SJCRH30 (cell line): ENCODE measurements around the gene SNORC. TPM values are rescaled to one million over a fixed set of nuclear protein-coding genes. Genes with fewer than 3 reads are reported as not detected.

Source experiments
- DNase-seq, 2 experiments: peaks; one replicate each; pipeline ENCODE4 v3.0.0-alpha.2; 2015 to 2020
- H3K27ac ChIP-seq: fragments of 250-450 bp; sonication (Bioruptor Pico); 2 replicates; pipeline ENCODE4 v1.5.1; 2020; ENCODE audit warnings: mild to moderate bottlenecking, moderate library complexity
- H3K27me3 ChIP-seq: fragments of 250-450 bp; sonication (Bioruptor Pico); 2 replicates; pipeline ENCODE4 v1.5.1; 2020; ENCODE audit warnings: mild to moderate bottlenecking, moderate library complexity
- H3K36me3 ChIP-seq: fragments of 250-450 bp; sonication (Bioruptor Pico); 2 replicates; pipeline ENCODE4 v1.5.1; 2020; ENCODE audit warnings: mild to moderate bottlenecking, moderate library complexity
- H3K4me1 ChIP-seq: fragments of 250-450 bp; sonication (Bioruptor Pico); 2 replicates; pipeline ENCODE4 v1.5.1; 2020; ENCODE audit warnings: mild to moderate bottlenecking, moderate library complexity
- H3K4me3 ChIP-seq: fragments of 250-450 bp; sonication (Bioruptor Pico); 2 replicates; pipeline ENCODE4 v1.5.1; 2020; ENCODE audit warnings: mild to moderate bottlenecking, moderate library complexity
- H3K9me3 ChIP-seq: fragments of 250-450 bp; sonication (Bioruptor Pico); replicated peaks from 2 replicates; pipeline ENCODE4 v1.5.1; 2020; ENCODE audit warnings: mild to moderate bottlenecking, moderate library complexity
- total RNA-seq: library from RNA; depleted of rRNA; stranded (reverse); fragments of >200 nt; shearing (Covaris generic); gene quantifications from 2 replicates; pipeline ENCODE4 v1.2.3, GENCODE V29; 2014

SNORC gene
- total RNA-seq, 1 experiment from 2014 or later: 0.75 TPM

DNA sequence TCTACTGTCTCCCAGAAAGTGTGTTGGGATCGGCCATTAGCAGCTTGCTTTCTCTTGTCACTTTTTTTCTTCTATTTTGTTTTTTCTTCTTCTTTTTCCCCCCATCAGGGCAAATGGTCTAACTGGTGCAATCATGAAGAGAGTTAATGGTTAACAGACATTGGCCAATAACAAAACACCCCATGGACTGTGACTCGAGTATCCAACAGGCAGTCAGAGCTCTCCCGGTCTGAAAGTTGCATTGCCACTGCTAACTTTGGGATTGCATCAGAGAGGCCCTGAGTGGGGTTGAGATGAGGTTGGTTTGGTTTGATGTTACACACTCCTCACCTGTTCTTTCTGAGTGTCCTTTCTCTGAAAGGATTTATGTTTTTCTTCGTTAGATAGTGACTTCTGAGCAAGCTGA is 12.9 kb upstream of the SNORC start:
- no peaks in the 10 kb centered on the region for H3K27me3 ChIP-seq
- H3K4me3 ChIP-seq: no peak overlapping the region
- no peaks in the 10 kb centered on the region for H3K9me3 ChIP-seq
- H3K36me3 ChIP-seq: peaks cover 49% of the 10 kb centered on the region
- H3K4me1 ChIP-seq: peaks cover 26% of the 10 kb centered on the region
- H3K27ac ChIP-seq: peak overlapping the region; percentile 25; the same call in 1 of the 2 replicates
- no peak for DNase-seq

DNA sequence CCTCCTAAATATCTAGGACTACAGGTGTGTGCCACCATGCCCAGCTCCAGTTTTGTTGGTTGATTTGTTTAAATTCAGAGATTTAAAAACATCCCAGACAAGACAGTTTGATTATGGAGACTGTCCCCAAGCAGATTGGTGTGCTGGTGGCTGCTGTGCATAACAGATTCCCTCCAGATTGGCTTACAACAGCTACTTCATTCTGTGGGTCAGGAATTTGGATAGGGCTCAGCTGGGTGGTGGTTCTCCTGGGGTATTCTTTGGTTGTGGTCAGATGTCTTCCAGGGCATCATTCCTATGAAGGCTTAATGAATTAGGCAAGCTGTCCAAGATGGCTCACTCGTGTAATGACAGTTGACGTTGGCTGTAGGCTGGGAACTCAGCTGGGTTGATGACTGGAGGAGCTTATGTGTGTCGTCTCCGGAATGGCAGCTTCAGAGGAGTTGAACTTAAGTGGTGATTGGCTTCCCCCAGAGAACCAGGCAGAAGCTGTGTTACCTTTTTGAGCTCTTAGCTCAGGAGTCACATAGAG is 10.6 kb upstream of the SNORC start:
- no peak overlapping the region for H3K4me3 ChIP-seq
- H3K9me3 ChIP-seq: no peaks in the 10 kb centered on the region
- no peaks in the 10 kb centered on the region for H3K27me3 ChIP-seq
- peaks cover 14% of the 10 kb centered on the region for H3K4me1 ChIP-seq
- no peak for DNase-seq
- no peak overlapping the region for H3K27ac ChIP-seq
- H3K36me3 ChIP-seq: peaks cover 44% of the 10 kb centered on the region

DNA sequence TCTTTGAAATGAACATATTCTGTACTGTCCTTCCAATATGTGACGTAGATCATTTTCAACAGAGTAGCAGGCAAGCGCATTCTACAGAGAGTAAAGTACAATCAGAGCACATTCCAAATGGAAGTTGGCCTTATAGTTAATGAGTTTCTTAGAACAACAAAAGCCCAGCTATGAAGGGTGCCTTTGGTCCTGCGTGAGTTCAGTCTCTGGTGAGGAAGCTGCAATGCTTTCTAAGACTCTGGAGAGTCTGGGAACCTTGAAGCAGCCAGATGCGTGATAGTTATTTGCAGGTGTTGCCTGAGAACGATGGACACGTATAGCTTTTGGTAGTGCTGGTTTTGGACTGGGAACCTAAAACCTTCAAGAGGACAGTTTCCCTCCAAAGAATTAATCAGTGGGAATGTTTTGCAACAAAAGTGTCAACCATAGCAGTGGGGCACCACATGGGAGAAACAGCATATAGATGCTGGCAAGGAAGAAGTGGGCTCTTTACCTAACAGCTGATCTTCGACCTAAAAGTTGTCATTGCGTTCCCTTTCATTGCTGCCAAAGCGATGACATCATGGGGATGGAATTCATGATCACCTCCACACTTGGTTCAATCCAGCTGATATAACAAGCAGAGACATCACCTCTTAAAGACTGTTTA is 9.3 kb upstream of the SNORC start:
- Histone ChIP-seq H3K27me3 (no peaks in the 10 kb centered on the region), H3K9me3 (no peaks in the 10 kb centered on the region), H3K4me3 (no peak overlapping the region), H3K4me1 (peaks cover 11% of the 10 kb centered on the region), H3K36me3 (peaks cover 37% of the 10 kb centered on the region), H3K27ac (no peak overlapping the region)
- peak in 1 of 2 experiments; percentile 25 for DNase-seq

DNA sequence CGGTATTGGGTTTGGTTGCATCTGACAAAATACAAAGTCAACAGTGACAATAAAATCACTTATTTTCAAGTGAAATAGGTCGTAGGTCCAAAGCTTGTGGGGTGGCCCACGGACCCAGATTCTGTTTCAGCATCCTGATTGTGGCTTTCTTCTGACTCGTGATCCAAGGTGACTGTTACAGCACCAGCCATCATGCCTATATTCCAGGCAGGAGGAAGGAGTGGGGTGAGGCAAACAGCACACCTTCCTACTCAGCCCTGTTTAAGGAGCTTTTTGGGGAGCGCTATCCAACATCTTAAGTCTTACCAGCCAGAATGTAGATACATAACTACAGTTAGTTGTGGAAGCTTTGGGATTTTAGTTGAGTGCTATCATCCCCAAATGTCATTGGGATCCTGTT is 8.7 kb upstream of the SNORC start:
- no peak for DNase-seq
- Histone ChIP-seq H3K4me1 (peaks cover 7% of the 10 kb centered on the region), H3K4me3 (no peak overlapping the region), H3K27me3 (no peaks in the 10 kb centered on the region), H3K9me3 (no peaks in the 10 kb centered on the region), H3K36me3 (peaks cover 31% of the 10 kb centered on the region), H3K27ac (no peak overlapping the region)

DNA sequence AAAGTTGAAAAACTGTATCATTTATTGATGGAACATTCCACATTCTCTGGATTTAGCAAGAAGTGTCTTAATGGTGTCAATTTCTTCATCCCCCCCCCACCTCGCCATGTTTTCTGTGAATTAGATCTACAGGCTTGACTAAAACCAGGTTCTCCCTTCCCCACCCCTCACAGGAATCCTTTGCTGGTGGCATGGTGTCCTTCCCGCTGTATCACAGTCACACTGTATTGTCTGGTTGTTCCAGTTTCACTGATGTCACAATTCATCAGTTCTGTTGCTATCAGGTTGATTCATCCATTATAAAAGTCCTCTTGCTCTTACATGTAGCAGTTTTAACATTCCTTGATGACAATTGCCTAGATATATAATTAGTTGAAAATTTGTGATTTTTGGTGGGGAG is 6.1 kb upstream of the SNORC start:
- Histone ChIP-seq H3K4me1 (no peaks in the 10 kb centered on the region), H3K36me3 (peaks cover 6% of the 10 kb centered on the region; the same call in 1 of the 2 replicates), H3K9me3 (no peaks in the 10 kb centered on the region), H3K4me3 (no peak overlapping the region), H3K27me3 (no peaks in the 10 kb centered on the region), H3K27ac (no peak overlapping the region)
- no peak for DNase-seq

DNA sequence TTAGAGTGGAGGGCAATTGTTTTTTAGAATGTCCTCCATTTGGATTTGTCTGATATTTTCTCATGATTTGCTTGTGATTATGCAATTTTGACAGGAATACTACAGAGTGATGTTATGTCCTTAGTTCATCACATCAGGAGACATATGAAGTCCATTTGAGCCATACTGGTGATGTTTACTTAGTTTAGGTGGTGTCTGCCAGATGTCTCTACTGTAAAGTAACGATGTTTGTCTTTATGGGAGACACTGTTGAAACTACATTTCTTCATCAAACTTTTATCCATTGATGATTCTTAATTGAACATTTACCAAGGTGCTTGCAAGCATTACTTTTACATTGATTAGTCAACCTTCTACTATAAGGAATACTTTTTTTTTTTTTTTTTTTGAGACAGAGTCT is 4.9 kb upstream of the SNORC start:
- Histone ChIP-seq H3K27me3 (no peaks in the 10 kb centered on the region), H3K9me3 (no peaks in the 10 kb centered on the region), H3K36me3 (0 out of 2 replicates have a peak, but pooled peaks cover 2% of the 10 kb centered on the region), H3K4me3 (no peak overlapping the region), H3K4me1 (no peaks in the 10 kb centered on the region), H3K27ac (no peak overlapping the region)
- no peak for DNase-seq

DNA sequence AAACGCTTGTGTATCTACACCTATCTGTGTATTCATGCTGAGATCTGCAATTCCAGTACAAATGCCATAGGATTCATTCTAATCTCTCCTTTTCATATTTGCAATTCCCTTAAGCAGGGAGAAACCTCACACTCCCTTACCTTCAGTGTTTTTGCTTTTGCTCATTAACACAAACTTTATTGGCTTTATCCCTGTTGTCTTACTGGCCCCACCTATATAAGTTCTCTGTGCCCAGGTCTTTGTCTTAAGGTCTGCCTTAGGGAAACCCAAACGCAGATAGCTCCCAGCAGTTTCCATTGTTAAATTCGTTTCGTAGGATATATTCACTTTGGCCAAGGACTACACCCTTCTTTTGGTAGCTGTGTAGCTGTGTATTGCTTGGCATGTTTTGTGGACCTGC is 4.0 kb upstream of the SNORC start:
- DNase-seq: no peak
- no peaks in the 10 kb centered on the region for H3K4me1 ChIP-seq
- no peaks in the 10 kb centered on the region for H3K9me3 ChIP-seq
- no peaks in the 10 kb centered on the region for H3K27me3 ChIP-seq
- H3K4me3 ChIP-seq: no peak overlapping the region
- no peaks in the 10 kb centered on the region for H3K36me3 ChIP-seq
- H3K27ac ChIP-seq: no peak overlapping the region

DNA sequence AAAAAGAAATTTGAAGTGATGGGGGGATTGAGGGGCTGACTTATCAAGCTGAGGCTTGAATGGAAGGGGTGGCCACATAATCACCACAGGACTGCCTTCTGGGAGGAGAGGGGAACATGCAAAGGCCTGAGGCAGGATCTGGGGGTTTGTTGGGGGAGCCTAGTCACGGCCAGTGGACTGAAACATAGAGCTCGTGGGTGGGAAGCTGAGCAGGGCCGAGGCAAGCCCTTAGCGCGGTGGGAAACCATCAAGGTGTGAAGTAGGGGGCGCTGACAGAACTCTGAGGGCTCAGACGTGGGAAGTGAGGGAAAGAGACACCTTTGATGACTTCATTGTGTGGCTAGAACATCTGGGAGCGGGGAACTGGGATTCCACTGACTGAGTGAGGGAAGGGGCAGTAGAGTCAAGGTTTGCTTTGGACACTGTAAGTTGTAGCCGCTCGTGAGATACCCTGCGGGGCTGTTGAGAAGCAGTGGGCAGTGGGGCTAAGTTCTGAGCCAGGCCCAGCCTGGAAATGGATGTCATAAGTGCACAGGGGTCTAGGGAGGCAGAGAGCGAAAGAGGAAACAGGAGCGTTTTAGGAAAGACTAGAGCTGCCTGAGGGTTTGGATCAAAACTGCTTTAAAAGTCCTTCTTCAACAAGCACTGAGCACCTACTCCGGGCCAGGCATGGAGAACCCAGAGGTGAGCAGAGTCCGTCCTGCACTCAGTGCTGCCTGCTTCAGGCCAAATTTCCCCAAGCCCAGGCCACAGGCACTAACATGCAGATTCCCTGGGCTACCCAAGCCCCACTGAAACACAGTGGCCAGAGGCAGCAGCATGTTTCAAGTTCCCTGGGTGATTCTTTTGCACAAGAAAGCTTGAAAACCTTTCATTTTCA is 686 bp upstream of the SNORC start:
- H3K9me3 ChIP-seq: no peaks in the 10 kb centered on the region
- H3K36me3 ChIP-seq: no peaks in the 10 kb centered on the region
- H3K4me1 ChIP-seq: peaks cover 2% of the 10 kb centered on the region; the same call in 1 of the 2 replicates
- H3K4me3 ChIP-seq: no peak overlapping the region
- no peaks in the 10 kb centered on the region for H3K27me3 ChIP-seq
- no peak for DNase-seq
- no peak overlapping the region for H3K27ac ChIP-seq

DNA sequence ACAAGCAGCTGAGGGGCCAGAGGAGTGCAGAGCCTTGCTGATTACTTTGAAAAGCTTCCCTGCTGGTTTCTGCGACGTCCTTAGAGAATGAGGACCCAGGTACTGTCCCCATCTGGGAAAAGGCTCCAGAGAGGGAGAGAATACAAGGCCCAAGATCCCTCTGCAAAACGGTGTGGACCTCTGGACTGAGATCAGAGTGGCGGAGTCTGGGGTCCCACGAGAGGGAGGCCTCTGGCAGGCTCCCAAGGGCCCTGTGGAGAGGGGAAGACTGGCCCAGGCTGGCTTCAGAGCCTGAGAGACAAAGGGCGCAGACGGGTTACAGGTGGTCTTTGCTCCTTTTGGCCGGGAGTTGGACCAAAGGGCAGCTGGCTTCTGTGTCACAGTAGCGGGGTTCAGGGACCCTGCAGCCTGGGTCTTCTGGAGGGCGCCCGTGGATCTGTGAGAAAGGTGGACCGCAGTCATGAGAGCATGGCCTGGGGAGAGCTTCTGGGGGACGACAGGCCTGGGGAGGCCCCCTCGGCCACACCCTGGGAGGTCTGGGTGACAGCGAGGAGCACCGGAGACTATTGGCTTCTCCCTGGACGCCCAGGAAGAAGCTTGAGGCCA is 805 bp downstream of the SNORC start:
- no peak overlapping the region for H3K4me3 ChIP-seq
- DNase-seq: no peak
- H3K27ac ChIP-seq: no peak overlapping the region
- no peaks in the 10 kb centered on the region for H3K27me3 ChIP-seq
- H3K9me3 ChIP-seq: no peaks in the 10 kb centered on the region
- H3K36me3 ChIP-seq: no peaks in the 10 kb centered on the region
- H3K4me1 ChIP-seq: peaks cover 2% of the 10 kb centered on the region; the same call in 1 of the 2 replicates

DNA sequence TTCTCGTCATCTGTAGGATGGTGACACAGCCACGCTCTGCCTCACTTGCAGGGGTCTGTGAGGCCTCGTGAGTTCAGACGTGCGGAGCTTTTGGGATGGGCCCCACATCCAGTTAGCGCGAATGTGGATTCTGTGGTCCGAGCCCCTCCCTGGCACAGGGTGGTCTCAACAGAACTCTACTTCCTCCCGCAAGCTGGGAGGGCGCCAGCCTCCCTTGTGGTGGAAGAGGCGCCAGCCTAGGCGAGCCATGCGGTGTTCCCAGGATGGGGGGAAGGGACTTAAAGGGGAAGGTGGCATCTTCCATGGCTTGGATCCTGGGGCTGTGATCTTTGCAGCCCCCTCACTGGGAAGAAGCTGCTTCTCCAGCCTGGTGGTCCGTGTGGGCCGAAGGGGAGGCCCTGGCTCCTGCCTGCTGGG is 1.4 kb downstream of the SNORC start:
- Histone ChIP-seq H3K4me3 (no peak overlapping the region), H3K36me3 (no peaks in the 10 kb centered on the region), H3K9me3 (no peaks in the 10 kb centered on the region), H3K4me1 (peaks cover 2% of the 10 kb centered on the region; the same call in 1 of the 2 replicates), H3K27ac (0 out of 2 replicates have a peak overlapping the region, but pooled peaks have one; percentile 0), H3K27me3 (no peaks in the 10 kb centered on the region)
- no peak for DNase-seq

DNA sequence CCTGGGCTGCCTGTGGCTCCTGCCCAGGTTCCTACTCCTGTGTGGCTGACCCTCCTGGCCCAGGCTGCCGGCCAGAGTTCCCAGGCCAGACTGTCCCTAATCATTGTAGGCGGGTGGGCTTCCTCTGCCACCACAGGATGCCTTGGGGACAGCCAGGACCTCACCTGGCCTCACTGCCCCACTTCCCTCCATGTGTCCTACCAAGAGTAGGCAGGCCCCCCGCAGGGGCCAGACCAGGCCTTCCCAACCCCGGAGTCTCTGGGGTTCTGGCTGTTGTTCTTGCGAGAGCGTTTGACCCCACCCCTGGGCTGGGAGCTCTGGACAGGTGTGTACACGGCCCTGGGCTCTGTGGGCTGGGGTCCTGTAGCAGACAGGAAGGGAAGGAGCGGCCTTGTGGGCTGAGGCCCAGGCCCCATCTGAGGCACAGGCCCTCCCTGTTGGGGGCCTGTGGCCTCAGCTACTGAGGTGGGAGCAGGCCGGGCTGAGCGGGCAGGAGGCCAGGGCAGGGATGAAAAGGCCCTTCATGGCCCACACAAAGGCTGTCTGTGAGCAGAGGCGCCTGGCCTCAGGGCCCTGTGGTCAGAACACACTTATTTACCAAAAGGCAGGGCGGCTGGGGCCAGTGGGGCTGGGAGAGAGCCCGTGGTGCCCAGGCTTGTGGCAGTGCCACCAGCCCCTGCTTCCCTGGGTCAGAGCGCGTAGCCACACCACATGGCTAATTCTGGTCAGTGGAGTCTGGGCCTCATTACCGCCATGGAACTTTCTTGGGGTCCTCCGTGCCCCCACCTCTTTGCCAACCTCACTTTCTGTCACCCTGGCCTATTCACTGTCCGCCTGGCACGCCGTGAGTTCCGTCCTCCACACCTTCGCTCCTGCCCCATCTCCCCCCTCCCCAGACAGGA is 2.0 kb downstream of the SNORC start:
- H3K36me3 ChIP-seq: no peaks in the 10 kb centered on the region
- no peaks in the 10 kb centered on the region for H3K27me3 ChIP-seq
- no peak overlapping the region for H3K4me3 ChIP-seq
- 0 out of 2 replicates have a peak overlapping the region, but pooled peaks have one; percentile 0 for H3K27ac ChIP-seq
- no peaks in the 10 kb centered on the region for H3K9me3 ChIP-seq
- H3K4me1 ChIP-seq: peaks cover 2% of the 10 kb centered on the region; the same call in 1 of the 2 replicates
- peak; percentile 50 to 65 for DNase-seq

DNA sequence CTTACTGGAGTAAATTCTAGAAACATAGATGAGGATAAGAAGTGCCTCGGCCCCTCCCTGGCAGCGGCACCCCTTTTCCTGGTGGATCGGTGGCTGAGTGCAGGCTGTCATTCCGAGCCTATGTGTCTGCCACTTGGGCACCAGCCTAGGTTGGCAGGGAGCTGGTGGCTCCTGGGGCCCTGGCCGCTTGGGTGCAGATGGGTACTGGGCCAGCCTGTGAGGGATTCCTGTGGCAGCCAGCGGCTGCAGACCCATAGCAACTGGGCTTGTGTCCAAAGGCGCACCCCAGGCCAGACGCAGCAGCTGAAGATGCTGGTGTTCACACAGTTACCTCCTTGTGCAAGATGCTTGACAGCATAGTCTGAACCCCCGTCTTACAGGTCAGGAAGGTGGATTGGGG is 2.8 kb downstream of the SNORC start:
- Histone ChIP-seq H3K9me3 (no peaks in the 10 kb centered on the region), H3K4me3 (no peak overlapping the region), H3K27ac (no peak overlapping the region), H3K27me3 (no peaks in the 10 kb centered on the region), H3K4me1 (peaks cover 2% of the 10 kb centered on the region; the same call in 1 of the 2 replicates), H3K36me3 (no peaks in the 10 kb centered on the region)
- DNase-seq: no peak

DNA sequence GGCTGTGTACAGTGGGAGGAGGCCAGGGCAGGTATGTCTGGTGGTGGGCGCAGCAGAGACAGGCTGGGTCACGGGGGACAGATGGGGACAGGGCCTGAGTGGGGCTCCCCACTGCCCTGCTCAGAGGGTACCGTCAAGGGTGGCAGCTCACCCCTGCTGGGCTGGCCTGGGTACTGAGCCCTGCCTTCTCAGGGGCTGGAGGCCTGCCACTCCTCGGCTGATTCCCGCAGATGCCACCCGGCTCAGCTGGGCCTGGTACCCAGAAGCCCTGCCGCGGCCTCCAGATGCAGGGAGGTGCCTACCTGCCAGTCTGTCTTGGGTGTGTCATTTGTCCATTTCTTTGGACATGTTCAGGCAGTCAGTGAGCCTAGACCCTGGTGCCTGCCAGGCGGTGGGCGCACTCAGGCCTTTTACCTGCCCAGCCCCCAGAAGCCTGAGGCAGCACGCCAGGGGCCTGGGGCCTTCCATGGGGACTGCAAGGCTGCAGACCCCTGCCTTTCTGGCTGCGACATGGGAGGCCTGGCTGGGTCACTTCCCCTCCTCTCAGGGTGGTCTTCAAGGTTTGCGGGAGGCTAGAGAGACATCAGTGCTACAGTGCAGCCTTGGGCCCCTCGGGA is 3.3 kb downstream of the SNORC start:
- H3K9me3 ChIP-seq: no peaks in the 10 kb centered on the region
- DNase-seq: no peak
- H3K4me3 ChIP-seq: no peak overlapping the region
- H3K27ac ChIP-seq: no peak overlapping the region
- no peaks in the 10 kb centered on the region for H3K36me3 ChIP-seq
- no peaks in the 10 kb centered on the region for H3K27me3 ChIP-seq
- H3K4me1 ChIP-seq: peaks cover 2% of the 10 kb centered on the region; the same call in 1 of the 2 replicates
